B cell (primary cell): ENCODE measurements around the gene NPIPA1. TPM values are rescaled to one million over a fixed set of nuclear protein-coding genes. Genes with fewer than 3 reads are reported as not detected.

Experiments
- ATAC-seq: fragments of 200-7000 bp; cut with Tn5 transposase; one replicate; pipeline ENCODE4 v1.10.0; 2021; ENCODE audit warnings: low read depth, mild to moderate bottlenecking, moderate number of reproducible peaks, moderate library complexity
- CTCF ChIA-PET: fragments of 350-600 bp; sonication (Branson Sonifier 250); formaldehyde crosslinking; loops from one replicate; lab custom pipeline; 2021; ENCODE audit warnings: antibody characterized with exemption, inconsistent platforms; lab: Charles Lee
- POLR2A ChIA-PET: fragments of 350-600 bp; sonication (Branson Sonifier 250); formaldehyde crosslinking; loops from one replicate; lab custom pipeline; 2021; ENCODE audit warnings: antibody characterized with exemption; lab: Charles Lee
- DNase-seq: peaks from one replicate; pipeline ENCODE4 v3.0.0; 2013
- H2AFZ ChIP-seq: 2 replicates; pipeline ENCODE4 v1.6.1; 2012; ENCODE audit warnings: mild to moderate bottlenecking, low read depth, low read length; ENCODE audit not compliant: insufficient read depth, poor library complexity, severe bottlenecking
- H3K27ac ChIP-seq, 2 donors: 1 replicate in 1 of 2; 2 replicates in 1 of 2; pipeline ENCODE4 v1.5.1; 2012 to 2013; ENCODE audit warnings: low read length in 2 of 2, mild to moderate bottlenecking in 2 of 2, moderate library complexity in 1 of 2
- H3K27me3 ChIP-seq, 4 experiments: fragments of 200-600 bp in 1 of 4; sonication (generic) in 1 of 4; replicated peaks in 1 of 4; 1 replicate in 2 of 4; 2 replicates in 2 of 4; pipeline versions ENCODE4 v1.6.1 to v1.7.0; 2013 to 2016; ENCODE audit warnings: low read length in 3 of 4, mild to moderate bottlenecking in 2 of 4, mixed read lengths in 1 of 4, moderate library complexity in 1 of 4; ENCODE audit not compliant: insufficient read depth in 4 of 4, control insufficient read depth in 3 of 4; ENCODE audit errors: control extremely low read depth in 1 of 4
- H3K36me3 ChIP-seq, 2 experiments: replicated peaks in 1 of 2; 1 replicate in 1 of 2; 2 replicates in 1 of 2; pipeline versions ENCODE4 v1.6.1 to v1.7.1; 2013; ENCODE audit warnings: low read length in 1 of 2; ENCODE audit not compliant: insufficient read depth in 2 of 2, control insufficient read depth in 1 of 2; ENCODE audit errors: control extremely low read depth in 1 of 2, extremely low read depth in 1 of 2
- H3K4me1 ChIP-seq, 2 donors: fragments of 200-600 bp in 1 of 2; sonication (generic) in 1 of 2; 1 replicate in 1 of 2; 2 replicates in 1 of 2; pipeline versions ENCODE4 v1.5.1 to v1.6.1; 2013 to 2017; ENCODE audit warnings: low read length in 2 of 2; ENCODE audit not compliant: control insufficient read depth in 2 of 2, insufficient read depth in 2 of 2
- H3K4me2 ChIP-seq: replicated peaks from 2 replicates; pipeline ENCODE3; 2012; ENCODE audit warnings: mild to moderate bottlenecking, low read depth, low read length; ENCODE audit not compliant: poor library complexity, severe bottlenecking
- H3K4me3 ChIP-seq, 5 experiments: fragments of 200-600 bp in 1 of 5; sonication (generic) in 1 of 5; 1 replicate in 3 of 5; 2 replicates in 2 of 5; pipeline versions ENCODE4 v1.5.1 to v1.7.0; 2011 to 2016; ENCODE audit warnings: low read length in 4 of 5, mild to moderate bottlenecking in 4 of 5, low read depth in 2 of 5, control low read depth in 1 of 5, moderate library complexity in 1 of 5; ENCODE audit not compliant: insufficient read depth in 1 of 5; ENCODE audit errors: control extremely low read depth in 1 of 5, extremely low read depth in 1 of 5
- H3K79me2 ChIP-seq: fragments of 200-600 bp; sonication (generic); one replicate; pipeline ENCODE4 v1.6.0; 2016; ENCODE audit warnings: low read length; ENCODE audit not compliant: control insufficient read depth, insufficient read depth
- H3K9ac ChIP-seq: fragments of 200-600 bp; sonication (generic); 2 replicates; pipeline ENCODE4 v1.6.1; 2017; ENCODE audit warnings: mild to moderate bottlenecking, low read length, moderate library complexity
- H3K9me3 ChIP-seq, 3 donors: one replicate each; pipeline versions ENCODE4 v1.6.1 to v1.7.1; 2013; ENCODE audit warnings: low read length in 2 of 3; ENCODE audit not compliant: control insufficient read depth in 2 of 3, insufficient read depth in 1 of 3; ENCODE audit errors: control extremely low read depth in 1 of 3
- H4K20me1 ChIP-seq: 2 replicates; pipeline ENCODE4 v1.6.0; 2012; ENCODE audit warnings: mild to moderate bottlenecking, low read length; ENCODE audit not compliant: insufficient read depth, control insufficient read depth, poor library complexity, severe bottlenecking
- H3K27ac Mint-ChIP-seq: one replicate; pipeline ENCODE4 v1.8.0; 2021; ENCODE audit warnings: mixed read lengths
- H3K27me3 Mint-ChIP-seq: one replicate; pipeline ENCODE4 v1.8.0; 2021; ENCODE audit warnings: mixed read lengths
- H3K4me1 Mint-ChIP-seq: one replicate; pipeline ENCODE4 v1.8.0; 2021; ENCODE audit warnings: mixed read lengths
- H3K4me3 Mint-ChIP-seq: one replicate; pipeline ENCODE4 v1.8.0; 2021; ENCODE audit warnings: mixed read lengths
- H3K9me3 Mint-ChIP-seq: one replicate; pipeline ENCODE4 v1.8.0; 2022; ENCODE audit warnings: mixed read lengths; ENCODE audit not compliant: insufficient read depth
- EZH2 ChIP-seq: IDR thresholded peaks from 2 replicates; pipeline ENCODE4 v1.6.1; 2012; ENCODE audit warnings: borderline replicate concordance, low read depth, mild to moderate bottlenecking, moderate library complexity, low read length; ENCODE audit not compliant: insufficient read depth, poor library complexity, severe bottlenecking
- WGBS: methylation state at CpG from one replicate; pipeline ENCODE4 v1.1.5; 2013; ENCODE audit warnings: missing lambda C conversion rate; ENCODE audit not compliant: insufficient coverage; 5-methylcytosine and 5-hydroxymethylcytosine counted together
- intact Hi-C: fragments of 100-400 bp; cut with micrococcal nuclease; formaldehyde crosslinking; loops from one replicate; pipeline ENCODE4 v1.10.0; 2022
- polyA plus RNA-seq: library from polyadenylated mRNA; depleted of rRNA; stranded (reverse); fragments of >200 nt; gene quantifications from 2 replicates; pipeline ENCODE4 v1.2.3, GENCODE V29; 2012
- total RNA-seq, 2 donors: library from RNA; stranded (reverse); fragments of 120-200 nt in 1 of 2; gene quantifications; 1 replicate in 1 of 2; 2 replicates in 1 of 2; pipeline versions ENCODE4 v1.2.3 to v1.2.4, GENCODE V29; 2013 to 2022
- TF ChIP-seq, protein P1 (sequence below): fragments of 200-600 bp; IDR thresholded peaks from one replicate; pipeline ENCODE4 v1.8.0; 2022; ENCODE audit warnings: antibody characterized with exemption, mild to moderate bottlenecking

The NPIPA1 gene
- total and polyA plus RNA-seq, 2 donors (not counting 1 experiment from before 2014, with no cell fraction given), result 97.9 to 171 TPM

DNA sequence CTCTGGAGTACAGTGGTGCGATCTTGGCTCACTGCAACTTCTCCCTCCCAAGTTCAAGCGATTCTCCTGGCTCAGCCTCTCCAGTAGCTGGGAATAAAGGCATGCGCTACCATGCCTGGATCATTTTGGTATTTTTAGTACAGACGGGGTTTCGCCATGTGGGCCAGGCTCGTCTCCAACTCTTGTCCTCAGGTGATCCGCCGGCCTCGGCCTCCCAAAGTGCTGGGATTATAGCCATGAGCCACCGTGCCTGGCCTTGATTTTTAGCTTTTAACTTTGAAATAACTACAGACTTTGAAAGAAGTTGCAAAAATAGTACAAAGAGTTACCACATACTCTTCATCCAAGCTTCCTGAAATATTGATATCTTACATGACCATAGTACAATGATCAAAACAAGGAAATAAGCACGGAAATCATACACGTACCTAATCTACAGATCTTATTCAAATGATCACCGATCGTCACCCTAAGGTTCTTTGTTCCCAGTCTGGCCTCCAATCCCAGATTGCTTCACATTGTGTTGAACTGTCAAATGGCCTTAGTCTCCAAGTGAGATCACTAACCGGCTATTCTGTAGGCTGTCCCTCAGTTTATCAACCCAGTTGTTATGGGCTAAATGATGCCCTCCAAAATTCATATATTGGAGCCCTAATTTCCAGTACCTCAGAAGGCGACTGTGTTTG is 18.4 kb downstream of the NPIPA1 start:
- TF ChIP-seq, protein P1, sequence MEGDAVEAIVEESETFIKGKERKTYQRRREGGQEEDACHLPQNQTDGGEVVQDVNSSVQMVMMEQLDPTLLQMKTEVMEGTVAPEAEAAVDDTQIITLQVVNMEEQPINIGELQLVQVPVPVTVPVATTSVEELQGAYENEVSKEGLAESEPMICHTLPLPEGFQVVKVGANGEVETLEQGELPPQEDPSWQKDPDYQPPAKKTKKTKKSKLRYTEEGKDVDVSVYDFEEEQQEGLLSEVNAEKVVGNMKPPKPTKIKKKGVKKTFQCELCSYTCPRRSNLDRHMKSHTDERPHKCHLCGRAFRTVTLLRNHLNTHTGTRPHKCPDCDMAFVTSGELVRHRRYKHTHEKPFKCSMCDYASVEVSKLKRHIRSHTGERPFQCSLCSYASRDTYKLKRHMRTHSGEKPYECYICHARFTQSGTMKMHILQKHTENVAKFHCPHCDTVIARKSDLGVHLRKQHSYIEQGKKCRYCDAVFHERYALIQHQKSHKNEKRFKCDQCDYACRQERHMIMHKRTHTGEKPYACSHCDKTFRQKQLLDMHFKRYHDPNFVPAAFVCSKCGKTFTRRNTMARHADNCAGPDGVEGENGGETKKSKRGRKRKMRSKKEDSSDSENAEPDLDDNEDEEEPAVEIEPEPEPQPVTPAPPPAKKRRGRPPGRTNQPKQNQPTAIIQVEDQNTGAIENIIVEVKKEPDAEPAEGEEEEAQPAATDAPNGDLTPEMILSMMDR, result no peak
- TF ChIP-seq EZH2, result no peak
- Histone ChIP-seq H3K9ac (no peak overlapping the region), H3K79me2 (no peaks in the 10 kb centered on the region), H3K4me1 (no peaks in the 10 kb centered on the region), H3K4me3 (no peak overlapping the region), H4K20me1 (no peaks in the 10 kb centered on the region), H3K9me3 (no peaks in the 10 kb centered on the region), H3K27ac (no peak overlapping the region), H3K27me3 (peaks cover 0 to 2% (median 0%) of the 10 kb centered on the region in 4 experiments), H3K36me3 (no peaks in the 10 kb centered on the region), H2AFZ (no peak overlapping the region), H3K4me2 (no peak overlapping the region)
- Mint-ChIP-seq H3K9me3 (no peaks in the 10 kb centered on the region), H3K4me3 (no peak overlapping the region), H3K27me3 (peaks cover 7% of the 10 kb centered on the region), H3K27ac (no peak overlapping the region), H3K4me1 (no peaks in the 10 kb centered on the region)
- POLR2A ChIA-PET, result interaction anchor here (0.6 kb wide), 1 partner anchor 1012 kb away, joined by 3 read pairs; no protein-coding TSS in a partner anchor
- CTCF ChIA-PET, result no interaction called here
- 94% methylated on average over 16 of the region's 16 CpGs for WGBS
- DNase-seq, result no peak
- ATAC-seq, result no peak
- intact Hi-C loops, result no loop called here

DNA sequence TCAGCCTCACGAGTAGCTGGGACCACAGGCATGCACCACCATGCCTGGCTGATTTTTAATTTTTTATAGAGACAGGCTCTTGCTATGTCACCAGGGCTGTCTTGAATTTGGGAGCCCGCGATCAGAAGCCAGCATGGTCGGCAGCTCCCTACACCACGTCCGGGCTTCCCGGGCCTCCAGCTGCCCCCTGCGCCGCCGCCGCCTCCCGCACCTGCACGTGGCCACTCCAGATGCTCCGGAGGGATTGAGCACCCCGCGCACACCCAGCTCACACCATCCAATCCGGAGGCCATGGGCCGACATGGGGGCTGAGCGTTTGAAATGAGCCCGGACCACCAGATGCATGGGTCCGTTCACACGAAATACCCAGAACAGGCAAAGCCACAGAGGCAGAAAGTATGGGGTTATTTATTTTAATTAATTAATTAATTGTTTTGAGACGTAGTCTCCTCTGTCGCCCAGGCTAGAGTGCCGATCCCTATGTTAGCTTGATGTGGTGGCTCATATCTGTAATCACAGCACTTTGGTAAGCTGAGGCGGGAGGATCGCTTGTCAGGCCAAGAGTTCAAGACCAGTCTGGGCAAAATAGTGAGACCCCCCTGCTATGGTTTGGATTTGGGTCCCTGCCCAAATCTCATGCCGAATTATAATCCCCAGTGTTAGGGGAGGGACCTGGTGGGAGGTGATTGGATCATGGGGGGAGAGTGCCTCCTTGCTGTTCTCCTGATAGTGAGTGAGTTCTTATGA is 20.5 kb downstream of the NPIPA1 start:
- Histone ChIP-seq H2AFZ (no peak overlapping the region), H3K9ac (no peak overlapping the region), H3K79me2 (no peaks in the 10 kb centered on the region), H3K9me3 (no peaks in the 10 kb centered on the region), H3K27ac (no peak overlapping the region), H4K20me1 (no peaks in the 10 kb centered on the region), H3K4me1 (no peaks in the 10 kb centered on the region), H3K36me3 (no peaks in the 10 kb centered on the region), H3K4me2 (no peak overlapping the region), H3K27me3 (peaks cover 0 to 4% (median 0%) of the 10 kb centered on the region in 4 experiments), H3K4me3 (no peak overlapping the region)
- intact Hi-C loops, result no loop called here
- ATAC-seq, result no peak
- 95% methylated on average over 25 of the region's 28 CpGs for WGBS
- Mint-ChIP-seq H3K27ac (no peak overlapping the region), H3K4me1 (no peaks in the 10 kb centered on the region), H3K27me3 (peaks cover 12% of the 10 kb centered on the region), H3K4me3 (no peak overlapping the region), H3K9me3 (no peaks in the 10 kb centered on the region)
- no peak for TF ChIP-seq EZH2
- TF ChIP-seq, protein P1, result no peak
- DNase-seq, result no peak
- POLR2A ChIA-PET, result no interaction called here
- CTCF ChIA-PET, result interaction anchor here (0.9 kb wide), 1 partner anchor 115 kb away, joined by 3 read pairs; no protein-coding TSS in a partner anchor
